Measurements from ENCODE around the gene TMEM187. TPM values are rescaled to one million over a fixed set of nuclear protein-coding genes. Genes with fewer than 3 reads are reported as not detected.
A peak's percentile ranks its signal among the peaks of the same experiment; 100 is the strongest.

The TMEM187 gene
- total and polyA plus RNA-seq, 2 experiments from 2014 or later: 8.7 to 12.1 TPM

DNA sequence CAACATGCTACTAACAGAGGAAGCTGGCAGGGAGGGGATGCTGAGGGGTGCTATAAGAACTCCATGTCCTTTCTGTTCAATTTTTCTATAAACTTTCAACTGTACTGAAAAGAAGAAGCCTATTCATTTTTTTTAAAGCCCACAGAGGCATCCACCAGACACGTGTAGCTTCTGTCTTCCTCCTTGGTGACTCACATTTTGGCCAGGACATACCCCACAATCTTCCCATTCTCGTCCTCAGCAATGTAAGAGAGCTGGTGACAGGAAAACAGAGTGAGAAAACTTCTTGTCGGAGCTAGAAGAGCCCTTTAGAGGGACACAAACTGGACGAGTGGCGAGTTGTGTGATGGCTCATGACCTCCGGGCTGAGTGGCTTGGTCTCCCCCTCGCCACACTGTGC, 38.8 kb upstream of the TMEM187 start:
- Histone ChIP-seq H3K79me2 (peaks cover 18% of the 10 kb centered on the region), H3K36me3 (replicated peaks; ENCODE audit: insufficient read depth, low read depth) (no peaks in the 10 kb centered on the region), H3K27me3 (no peaks in the 10 kb centered on the region), H3K27ac (no peak overlapping the region), H3K4me2 (peak overlapping the region; percentile 84), H2AFZ (no peak overlapping the region), H3K4me3 (no peak overlapping the region), H4K20me1 (ENCODE audit: insufficient read depth, poor library complexity, severe bottlenecking) (no peaks in the 10 kb centered on the region), H3K9me3 (ENCODE audit: low read depth) (no peaks in the 10 kb centered on the region), H3K9me2 (replicated peaks; ENCODE audit: insufficient read depth) (no peaks in the 10 kb centered on the region), H3K4me1 (ENCODE audit: insufficient read depth) (no peaks in the 10 kb centered on the region)
- WGBS (ENCODE audit: low lambda C conversion rate, missing lambda C conversion rate): 65% methylated on average over 7 of the region's 7 CpGs
- TF ChIP-seq, protein P1, sequence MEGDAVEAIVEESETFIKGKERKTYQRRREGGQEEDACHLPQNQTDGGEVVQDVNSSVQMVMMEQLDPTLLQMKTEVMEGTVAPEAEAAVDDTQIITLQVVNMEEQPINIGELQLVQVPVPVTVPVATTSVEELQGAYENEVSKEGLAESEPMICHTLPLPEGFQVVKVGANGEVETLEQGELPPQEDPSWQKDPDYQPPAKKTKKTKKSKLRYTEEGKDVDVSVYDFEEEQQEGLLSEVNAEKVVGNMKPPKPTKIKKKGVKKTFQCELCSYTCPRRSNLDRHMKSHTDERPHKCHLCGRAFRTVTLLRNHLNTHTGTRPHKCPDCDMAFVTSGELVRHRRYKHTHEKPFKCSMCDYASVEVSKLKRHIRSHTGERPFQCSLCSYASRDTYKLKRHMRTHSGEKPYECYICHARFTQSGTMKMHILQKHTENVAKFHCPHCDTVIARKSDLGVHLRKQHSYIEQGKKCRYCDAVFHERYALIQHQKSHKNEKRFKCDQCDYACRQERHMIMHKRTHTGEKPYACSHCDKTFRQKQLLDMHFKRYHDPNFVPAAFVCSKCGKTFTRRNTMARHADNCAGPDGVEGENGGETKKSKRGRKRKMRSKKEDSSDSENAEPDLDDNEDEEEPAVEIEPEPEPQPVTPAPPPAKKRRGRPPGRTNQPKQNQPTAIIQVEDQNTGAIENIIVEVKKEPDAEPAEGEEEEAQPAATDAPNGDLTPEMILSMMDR (IDR thresholded peaks at IDR 0.05; ENCODE audit: poor library complexity): no peak
- TF ChIP-seq EZH2phosphoT487 (IDR thresholded peaks at IDR 0.05; ENCODE audit: low read depth, severe bottlenecking, unreplicated experiment) (no peak), EZH2 (IDR thresholded peaks at IDR 0.05; ENCODE audit: borderline replicate concordance) (no peak)
- no peak for DNase-seq (ENCODE audit: low spot score)

DNA sequence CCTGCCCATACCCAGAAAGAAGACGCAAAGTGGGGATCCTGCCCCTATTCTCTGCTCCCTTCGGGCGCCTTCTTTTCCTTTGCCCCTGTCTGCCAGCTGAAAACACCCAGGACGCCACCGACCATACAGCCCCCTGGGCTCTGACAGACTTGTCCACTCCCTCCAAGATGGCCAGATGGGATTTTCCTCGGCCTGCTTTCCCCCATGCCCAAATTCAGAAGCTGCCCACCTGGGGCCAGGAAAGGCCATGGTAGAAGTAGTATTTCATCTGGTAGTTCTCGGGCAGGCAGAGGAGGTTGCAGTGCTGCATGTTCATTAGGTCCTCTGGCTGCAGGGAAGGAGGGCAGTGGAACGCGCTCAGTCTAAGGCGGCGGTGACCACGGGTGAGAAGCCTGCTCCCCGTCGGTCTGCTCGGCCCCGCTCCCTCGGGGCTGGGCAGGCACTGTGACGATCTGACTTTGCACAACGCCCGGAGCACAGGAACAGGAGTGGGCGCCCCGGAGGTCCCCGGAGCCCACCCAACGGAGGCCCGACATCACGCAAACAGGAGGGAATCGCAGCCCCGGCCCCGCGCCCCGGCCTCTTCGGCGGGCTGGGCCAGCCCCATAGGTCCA, 38.3 kb upstream of the TMEM187 start:
- Histone ChIP-seq H3K27me3 (no peaks in the 10 kb centered on the region), H4K20me1 (ENCODE audit: insufficient read depth, poor library complexity, severe bottlenecking) (no peaks in the 10 kb centered on the region), H3K4me1 (ENCODE audit: insufficient read depth) (no peaks in the 10 kb centered on the region), H3K4me2 (peak overlapping the region; percentile 84), H3K9me2 (replicated peaks; ENCODE audit: insufficient read depth) (no peaks in the 10 kb centered on the region), H3K4me3 (peak overlapping the region; percentile 67), H3K79me2 (peaks cover 18% of the 10 kb centered on the region), H3K9me3 (ENCODE audit: low read depth) (no peaks in the 10 kb centered on the region), H3K36me3 (replicated peaks; ENCODE audit: insufficient read depth, low read depth) (no peaks in the 10 kb centered on the region), H2AFZ (no peak overlapping the region), H3K27ac (no peak overlapping the region)
- no peak for DNase-seq (ENCODE audit: low spot score)
- no peak for TF ChIP-seq EZH2phosphoT487 (IDR thresholded peaks at IDR 0.05; ENCODE audit: low read depth, severe bottlenecking, unreplicated experiment)
- TF ChIP-seq EZH2 (IDR thresholded peaks at IDR 0.05; ENCODE audit: borderline replicate concordance): no peak
- TF ChIP-seq, protein P1 (IDR thresholded peaks at IDR 0.05; ENCODE audit: poor library complexity): no peak
- WGBS (ENCODE audit: low lambda C conversion rate, missing lambda C conversion rate): 34% methylated on average over 28 of the region's 33 CpGs

DNA sequence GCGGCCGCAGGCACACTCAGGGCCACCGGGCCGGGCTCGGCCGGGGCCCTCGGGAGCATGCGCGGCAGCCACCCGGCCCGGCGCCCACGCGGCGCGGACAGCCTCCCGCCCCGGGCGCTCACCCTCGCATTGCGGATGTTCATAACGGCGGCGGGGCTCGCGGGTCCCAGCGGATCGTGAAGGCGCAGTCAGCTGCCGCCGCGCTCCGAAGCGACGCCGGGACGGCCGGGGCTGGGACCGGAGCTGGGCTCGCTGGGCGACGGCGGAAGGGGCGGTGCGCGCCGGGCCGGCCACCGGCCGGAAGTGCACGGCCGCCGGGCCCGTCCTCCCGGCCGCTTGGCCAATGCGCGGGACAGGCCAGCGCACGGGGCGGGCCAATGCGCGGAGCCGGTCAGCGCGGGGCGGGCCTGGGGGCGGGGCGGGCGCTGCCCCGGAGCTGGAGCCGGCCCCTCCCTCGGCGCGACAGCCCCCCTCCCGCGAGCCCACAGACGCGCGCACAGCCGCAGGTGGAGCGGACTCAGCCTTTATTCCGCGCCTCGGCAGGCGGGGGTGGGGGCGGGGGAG, 37.7 kb upstream of the TMEM187 start, which contains the start of gene NAA10:
Gene NAA10, minus strand, starts transcription at position 276 of the 564 bp plus-strand sequence. Its CDS starts 133 bp downstream, at position 143.
- Histone ChIP-seq H3K4me1 (ENCODE audit: insufficient read depth) (no peaks in the 10 kb centered on the region), H3K79me2 (peaks cover 18% of the 10 kb centered on the region), H2AFZ (no peak within 1 kb of the TSS), H3K9me3 (ENCODE audit: low read depth) (no peaks in the 10 kb centered on the region), H3K27me3 (no peaks in the 10 kb centered on the region), H4K20me1 (ENCODE audit: insufficient read depth, poor library complexity, severe bottlenecking) (no peaks in the 10 kb centered on the region), H3K27ac (no peak within 1 kb of the TSS), H3K4me2 (peak within 1 kb of the TSS; percentile 86), H3K36me3 (replicated peaks; ENCODE audit: insufficient read depth, low read depth) (no peaks in the 10 kb centered on the region), H3K9me2 (replicated peaks; ENCODE audit: insufficient read depth) (no peaks in the 10 kb centered on the region), H3K4me3 (peak within 1 kb of the TSS; percentile 67)
- peak; percentile 88 for DNase-seq (ENCODE audit: low spot score)
- WGBS (ENCODE audit: low lambda C conversion rate, missing lambda C conversion rate): 25% methylated on average over 32 of the region's 87 CpGs
- TF ChIP-seq EZH2 (IDR thresholded peaks at IDR 0.05; ENCODE audit: borderline replicate concordance) (no peak), EZH2phosphoT487 (IDR thresholded peaks at IDR 0.05; ENCODE audit: low read depth, severe bottlenecking, unreplicated experiment) (no peak)
- TF ChIP-seq, protein P1 (IDR thresholded peaks at IDR 0.05; ENCODE audit: poor library complexity): no peak
